Suprapubic skin (tissue), 4 donors: ENCODE data around the gene HPSE2.

Experiments
- EP300 ChIP-seq: sonication (generic); formaldehyde crosslinking; IDR thresholded peaks from one replicate; pipeline ENCODE4 v1.6.1; 2017; ENCODE audit warnings: antibody characterized with exemption
- POLR2A ChIP-seq, 2 donors: fragments of 450-650 bp; IDR thresholded peaks; one replicate each; pipeline ENCODE4 v1.6.1; 2017; ENCODE audit warnings: antibody characterized with exemption in 2 of 2, mild to moderate bottlenecking in 2 of 2, moderate library complexity in 2 of 2
- POLR2AphosphoS5 ChIP-seq, 3 donors: sonication (generic); formaldehyde crosslinking; IDR thresholded peaks; one replicate each; pipeline ENCODE4 v1.6.1; 2017; ENCODE audit warnings: antibody characterized with exemption in 3 of 3
- TF ChIP-seq, protein P1 (sequence below), 2 donors: fragments of 200-600 bp in 1 of 2; fragments of 450-650 bp in 1 of 2; sonication (generic) in 1 of 2; IDR thresholded peaks; one replicate each; pipeline ENCODE4 v1.5.1; 2016 to 2019; ENCODE audit warnings: antibody characterized with exemption in 2 of 2, mild to moderate bottlenecking in 1 of 2, moderate library complexity in 1 of 2

DNA sequence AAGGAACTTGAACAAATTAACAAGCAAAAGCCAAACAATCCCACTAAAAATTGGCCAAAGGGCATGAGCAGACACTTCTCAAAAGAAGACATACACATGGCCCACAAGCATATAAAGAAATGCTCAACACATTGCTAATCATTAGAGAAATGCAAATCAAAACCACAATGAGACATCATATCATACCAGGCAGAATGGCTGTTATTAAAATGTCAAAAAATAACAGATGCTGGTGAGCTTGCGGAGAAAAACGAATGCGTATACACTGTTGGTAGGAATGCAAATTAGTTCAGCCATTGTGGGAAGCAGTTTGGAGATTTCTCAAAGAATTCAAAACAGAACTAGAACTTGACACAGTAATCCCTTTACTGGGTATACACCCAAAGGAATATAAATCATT, 477.2 kb downstream of the HPSE2 start:
- TF ChIP-seq, protein P1, sequence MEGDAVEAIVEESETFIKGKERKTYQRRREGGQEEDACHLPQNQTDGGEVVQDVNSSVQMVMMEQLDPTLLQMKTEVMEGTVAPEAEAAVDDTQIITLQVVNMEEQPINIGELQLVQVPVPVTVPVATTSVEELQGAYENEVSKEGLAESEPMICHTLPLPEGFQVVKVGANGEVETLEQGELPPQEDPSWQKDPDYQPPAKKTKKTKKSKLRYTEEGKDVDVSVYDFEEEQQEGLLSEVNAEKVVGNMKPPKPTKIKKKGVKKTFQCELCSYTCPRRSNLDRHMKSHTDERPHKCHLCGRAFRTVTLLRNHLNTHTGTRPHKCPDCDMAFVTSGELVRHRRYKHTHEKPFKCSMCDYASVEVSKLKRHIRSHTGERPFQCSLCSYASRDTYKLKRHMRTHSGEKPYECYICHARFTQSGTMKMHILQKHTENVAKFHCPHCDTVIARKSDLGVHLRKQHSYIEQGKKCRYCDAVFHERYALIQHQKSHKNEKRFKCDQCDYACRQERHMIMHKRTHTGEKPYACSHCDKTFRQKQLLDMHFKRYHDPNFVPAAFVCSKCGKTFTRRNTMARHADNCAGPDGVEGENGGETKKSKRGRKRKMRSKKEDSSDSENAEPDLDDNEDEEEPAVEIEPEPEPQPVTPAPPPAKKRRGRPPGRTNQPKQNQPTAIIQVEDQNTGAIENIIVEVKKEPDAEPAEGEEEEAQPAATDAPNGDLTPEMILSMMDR (IDR thresholded peaks at IDR 0.05), result no peak
- TF ChIP-seq POLR2AphosphoS5 (IDR thresholded peaks at IDR 0.05), result no peak
- TF ChIP-seq EP300, result no peak
- TF ChIP-seq POLR2A (IDR thresholded peaks at IDR 0.05), result no peak
